SK-N-MC (cell line): ENCODE results near the gene SRRM5.

Experiments
- EZH2 ChIP-seq: fragments of 200-600 bp; sonication (generic); IDR thresholded peaks from one replicate; pipeline ENCODE4 v1.6.1; 2017; ENCODE audit warnings: antibody characterized with exemption
- POLR2AphosphoS5 ChIP-seq: IDR thresholded peaks from 2 replicates; pipeline ENCODE4 v1.6.1; 2012; ENCODE audit warnings: mild to moderate bottlenecking, low read depth, low read length, borderline replicate concordance

DNA sequence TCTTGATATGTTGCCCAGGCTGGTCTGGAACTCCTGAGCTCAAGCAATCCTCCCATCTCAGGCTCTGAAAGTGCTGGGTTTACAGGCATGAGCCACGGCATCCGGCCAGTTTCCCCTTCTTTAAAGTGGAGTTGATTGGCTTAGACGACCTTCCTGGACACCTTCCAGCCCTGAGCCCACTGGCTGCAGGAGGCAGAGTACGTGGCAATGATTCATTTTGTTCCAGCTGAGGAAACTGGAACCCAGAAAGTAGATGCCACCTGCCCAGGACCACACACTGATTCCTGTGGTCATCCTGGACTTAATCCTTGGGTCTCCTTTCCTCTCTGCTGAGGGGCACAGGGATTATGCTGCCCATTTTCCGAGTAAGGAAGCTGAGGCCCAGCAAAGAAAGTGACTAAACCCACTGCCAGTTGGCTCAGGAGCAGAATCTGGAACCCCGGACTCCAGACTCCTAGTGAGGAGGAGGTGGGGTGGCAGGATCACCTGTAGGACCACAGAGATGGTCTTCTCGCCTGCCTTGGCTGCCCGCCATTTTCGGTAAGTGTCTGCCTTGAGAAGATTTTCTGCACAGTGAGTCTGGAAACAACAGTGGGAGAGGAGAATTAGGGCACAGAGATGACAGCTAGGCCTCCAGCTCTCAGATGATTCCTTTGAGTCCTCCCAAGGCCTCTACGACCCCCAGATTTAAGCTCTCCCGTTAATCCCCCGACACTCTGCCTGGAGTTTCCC, 37.3 kb upstream of the SRRM5 start:
- no peak for TF ChIP-seq EZH2
- no peak for TF ChIP-seq POLR2AphosphoS5
